Measurements from ENCODE around the gene PRKAG2. TPM values are rescaled to one million over a fixed set of nuclear protein-coding genes. Genes with fewer than 3 reads are reported as not detected.

PRKAG2 gene
- polyA plus RNA-seq, 2 donors = 9.0 to 11.2 TPM

DNA sequence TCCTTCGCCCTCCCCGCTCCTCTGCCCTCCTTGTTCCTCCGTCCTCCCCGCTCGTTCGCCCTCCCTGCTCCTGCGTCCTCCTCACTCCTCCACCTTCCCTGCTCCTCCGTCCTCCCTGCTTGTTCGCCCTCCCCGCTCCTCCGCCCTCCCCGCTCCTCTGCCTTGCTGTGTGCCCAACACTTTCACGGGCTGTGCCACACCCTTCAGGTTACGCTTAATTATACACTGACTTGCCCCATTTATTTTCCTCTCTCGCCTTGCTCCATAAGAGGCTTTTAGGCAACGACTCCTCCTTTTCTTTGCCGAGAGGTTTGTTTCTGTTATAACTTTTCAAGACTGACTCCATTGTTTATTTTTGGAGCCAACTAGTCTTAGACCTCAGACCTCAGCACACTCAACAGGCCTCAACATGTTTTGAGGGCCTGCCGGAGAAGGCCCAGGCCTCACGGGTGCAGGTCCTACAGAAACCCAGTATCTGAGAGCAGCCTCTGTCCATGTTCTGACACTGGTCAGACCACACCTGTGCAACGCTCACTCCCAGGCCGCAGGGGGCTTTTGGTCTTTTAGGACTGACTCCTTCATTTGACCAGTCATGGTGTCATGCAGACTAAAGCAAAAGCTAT is 18.2 kb upstream of the PRKAG2 start:
- WGBS, 2 donors = 51 to 62% methylated on average over 21 of the region's 21 CpGs
- Histone ChIP-seq H3K4me1 (ENCODE audit: control insufficient read depth in 2 of 2, insufficient read depth in 2 of 2, low read length in 1 of 2) (peaks cover 4 to 10% of the 10 kb centered on the region in 2 donors), H3K27me3 (ENCODE audit: control insufficient read depth in 1 of 2, insufficient read depth in 2 of 2, low read length in 2 of 2) (no peaks in the 10 kb centered on the region), H3K9me3 (ENCODE audit: control insufficient read depth in 2 of 2, insufficient read depth in 1 of 2, low read depth in 1 of 2, low read length in 1 of 2) (no peaks in the 10 kb centered on the region), H3K36me3 (ENCODE audit: control insufficient read depth in 2 of 2, insufficient read depth in 2 of 2, low read length in 1 of 2) (no peaks in the 10 kb centered on the region), H3K27ac (ENCODE audit: low read depth in 2 of 2, low read length in 1 of 2) (peak overlapping the region; percentile 6 to 69), H3K4me3 (ENCODE audit: low read depth in 1 of 2, low read length in 2 of 2) (no peak overlapping the region)

- Histone ChIP-seq H3K9me3 (ENCODE audit: control insufficient read depth in 2 of 2, insufficient read depth in 1 of 2, low read depth in 1 of 2, low read length in 1 of 2) (no peaks in the 10 kb centered on the region), H3K27ac (ENCODE audit: low read depth in 2 of 2, low read length in 1 of 2) (peak overlapping the region; percentile 6 to 28), H3K4me3 (ENCODE audit: low read depth in 1 of 2, low read length in 2 of 2) (no peak overlapping the region), H3K4me1 (ENCODE audit: control insufficient read depth in 2 of 2, insufficient read depth in 2 of 2, low read length in 1 of 2) (peaks cover 4 to 10% of the 10 kb centered on the region in 2 donors), H3K36me3 (ENCODE audit: control insufficient read depth in 2 of 2, insufficient read depth in 2 of 2, low read length in 1 of 2) (no peaks in the 10 kb centered on the region), H3K27me3 (ENCODE audit: control insufficient read depth in 1 of 2, insufficient read depth in 2 of 2, low read length in 2 of 2) (no peaks in the 10 kb centered on the region)
- 63 to 73% methylated on average over 38 to 40 of the region's 40 CpGs for WGBS, 2 donors
Measured at GRCh38 chr7:151894111-151895007, 17.4 kb upstream of the PRKAG2 start.

DNA sequence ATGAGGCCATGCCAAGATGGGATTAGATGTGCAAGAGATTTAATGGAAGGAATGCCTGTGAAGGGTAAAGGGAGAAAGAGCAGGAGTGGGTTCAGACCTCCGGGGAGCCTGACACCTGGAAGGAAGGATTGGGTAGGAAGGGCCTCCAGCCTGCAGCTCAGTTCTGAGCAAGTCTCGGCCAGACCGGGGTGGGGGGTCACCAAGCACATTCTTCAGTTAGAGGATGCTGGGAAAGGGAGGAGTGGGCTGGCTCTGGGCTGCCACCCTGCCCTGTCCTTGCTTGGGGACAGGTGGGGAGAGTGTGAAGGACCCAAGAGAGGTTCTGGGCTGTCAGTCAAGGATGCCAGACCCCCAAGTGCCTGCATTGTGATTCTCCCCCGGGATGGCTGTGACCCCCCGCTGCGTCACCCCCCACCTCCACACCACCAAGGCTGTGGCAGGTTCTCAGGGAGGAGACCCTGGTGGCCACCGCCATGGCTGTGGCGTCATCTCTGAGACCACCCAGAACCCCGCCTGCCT is 16.5 kb upstream of the PRKAG2 start:
- no peak overlapping the region for H3K27ac ChIP-seq (ENCODE audit: low read depth in 2 of 2, low read length in 1 of 2)
- H3K4me3 ChIP-seq (ENCODE audit: low read depth in 1 of 2, low read length in 2 of 2) = no peak overlapping the region
- WGBS, 2 donors = 84 to 85% methylated on average over 8 to 9 of the region's 9 CpGs
- peaks cover 4 to 10% of the 10 kb centered on the region in 2 donors for H3K4me1 ChIP-seq (ENCODE audit: control insufficient read depth in 2 of 2, insufficient read depth in 2 of 2, low read length in 1 of 2)
- H3K9me3 ChIP-seq (ENCODE audit: control insufficient read depth in 2 of 2, insufficient read depth in 1 of 2, low read depth in 1 of 2, low read length in 1 of 2) = no peaks in the 10 kb centered on the region
- H3K36me3 ChIP-seq (ENCODE audit: control insufficient read depth in 2 of 2, insufficient read depth in 2 of 2, low read length in 1 of 2) = no peaks in the 10 kb centered on the region
- H3K27me3 ChIP-seq (ENCODE audit: control insufficient read depth in 1 of 2, insufficient read depth in 2 of 2, low read length in 2 of 2) = no peaks in the 10 kb centered on the region

GRCh38 chr7:151891753-151892152 is 14.8 kb upstream of the PRKAG2 start:
- H3K27me3 ChIP-seq (ENCODE audit: control insufficient read depth in 1 of 2, insufficient read depth in 2 of 2, low read length in 2 of 2) = no peaks in the 10 kb centered on the region

DNA sequence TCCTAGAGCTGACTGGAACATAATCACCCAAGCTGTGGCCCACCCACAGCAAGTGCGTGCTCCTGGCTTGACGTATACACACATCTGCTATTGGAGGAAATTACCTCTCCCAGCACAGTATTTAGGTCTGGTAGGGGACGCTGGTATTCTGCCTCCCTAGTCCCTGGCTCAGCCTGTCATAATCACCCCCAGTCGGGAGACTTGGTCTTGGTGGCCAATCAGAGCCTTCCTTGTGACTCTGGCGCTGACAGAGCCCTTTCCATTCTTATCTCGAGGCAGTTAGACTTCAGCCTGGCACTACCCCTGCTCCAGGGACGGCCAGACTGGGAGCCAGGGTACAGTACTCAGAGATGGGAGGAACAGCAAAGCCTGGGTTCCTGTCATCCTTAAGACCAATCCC is 14.3 kb upstream of the PRKAG2 start:
- WGBS, 2 donors = 62 to 71% methylated on average over 7 of the region's 7 CpGs
- Histone ChIP-seq H3K4me3 (ENCODE audit: low read depth in 1 of 2, low read length in 2 of 2) (no peak overlapping the region), H3K9me3 (ENCODE audit: control insufficient read depth in 2 of 2, insufficient read depth in 1 of 2, low read depth in 1 of 2, low read length in 1 of 2) (no peaks in the 10 kb centered on the region), H3K36me3 (ENCODE audit: control insufficient read depth in 2 of 2, insufficient read depth in 2 of 2, low read length in 1 of 2) (no peaks in the 10 kb centered on the region), H3K27ac (ENCODE audit: low read depth in 2 of 2, low read length in 1 of 2) (no peak overlapping the region), H3K4me1 (ENCODE audit: control insufficient read depth in 2 of 2, insufficient read depth in 2 of 2, low read length in 1 of 2) (peaks cover 4 to 7% of the 10 kb centered on the region in 2 donors), H3K27me3 (ENCODE audit: control insufficient read depth in 1 of 2, insufficient read depth in 2 of 2, low read length in 2 of 2) (no peaks in the 10 kb centered on the region)

More at GRCh38 chr7:151891753-151892152, 14.8 kb upstream of the PRKAG2 start:
- Histone ChIP-seq H3K4me1 (ENCODE audit: control insufficient read depth in 2 of 2, insufficient read depth in 2 of 2, low read length in 1 of 2) (peaks cover 4 to 8% of the 10 kb centered on the region in 2 donors), H3K27ac (ENCODE audit: low read depth in 2 of 2, low read length in 1 of 2) (no peak overlapping the region), H3K9me3 (ENCODE audit: control insufficient read depth in 2 of 2, insufficient read depth in 1 of 2, low read depth in 1 of 2, low read length in 1 of 2) (no peaks in the 10 kb centered on the region), H3K36me3 (ENCODE audit: control insufficient read depth in 2 of 2, insufficient read depth in 2 of 2, low read length in 1 of 2) (no peaks in the 10 kb centered on the region), H3K4me3 (ENCODE audit: low read depth in 1 of 2, low read length in 2 of 2) (no peak overlapping the region)
- WGBS, 2 donors = 45 to 57% methylated on average over 9 of the region's 9 CpGs

DNA sequence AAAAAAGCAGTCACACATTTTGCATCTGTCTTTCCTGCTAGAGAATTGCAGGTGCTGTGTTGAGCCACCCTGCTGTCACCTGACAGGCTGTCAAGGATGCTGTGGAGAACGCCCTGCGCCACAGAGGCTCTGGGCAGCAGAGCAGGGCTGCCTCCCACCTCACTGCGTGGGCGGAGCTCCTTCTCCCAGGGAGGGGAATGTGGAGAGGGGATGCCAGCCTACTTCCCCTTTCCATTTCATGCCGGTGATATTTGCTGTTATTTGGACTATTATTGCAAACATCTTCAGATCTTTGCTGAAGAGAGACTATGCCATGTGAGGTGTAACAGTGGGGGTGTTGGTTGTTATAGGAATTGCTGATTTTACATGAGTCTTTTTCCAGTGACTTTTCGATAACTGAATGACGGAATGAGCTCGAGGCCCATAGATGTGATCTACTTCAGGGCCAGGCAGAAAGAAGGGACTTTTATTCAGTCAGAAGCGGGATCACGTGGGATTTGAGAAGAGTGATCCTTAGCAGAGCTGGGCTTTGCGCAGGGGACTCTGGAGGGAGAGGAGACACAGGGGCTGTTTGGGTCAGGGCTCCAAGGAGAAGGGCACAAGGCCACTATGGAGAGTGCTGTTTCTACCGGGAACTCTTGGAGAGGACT is 13.6 kb upstream of the PRKAG2 start:
- no peaks in the 10 kb centered on the region for H3K9me3 ChIP-seq (ENCODE audit: control insufficient read depth in 2 of 2, insufficient read depth in 1 of 2, low read depth in 1 of 2, low read length in 1 of 2)
- peaks cover 0 to 2% of the 10 kb centered on the region in 2 donors for H3K4me1 ChIP-seq (ENCODE audit: control insufficient read depth in 2 of 2, insufficient read depth in 2 of 2, low read length in 1 of 2)
- 76 to 79% methylated on average over 12 of the region's 12 CpGs for WGBS, 2 donors
- no peak overlapping the region for H3K4me3 ChIP-seq (ENCODE audit: low read depth in 1 of 2, low read length in 2 of 2)
- H3K36me3 ChIP-seq (ENCODE audit: control insufficient read depth in 2 of 2, insufficient read depth in 2 of 2, low read length in 1 of 2) = no peaks in the 10 kb centered on the region
- H3K27me3 ChIP-seq (ENCODE audit: control insufficient read depth in 1 of 2, insufficient read depth in 2 of 2, low read length in 2 of 2) = no peaks in the 10 kb centered on the region
- no peak overlapping the region for H3K27ac ChIP-seq (ENCODE audit: low read depth in 2 of 2, low read length in 1 of 2)

GRCh38 chr7:151889406-151890354 is 12.8 kb upstream of the PRKAG2 start:
- Histone ChIP-seq H3K27ac (ENCODE audit: low read depth in 2 of 2, low read length in 1 of 2) (no peak overlapping the region), H3K4me1 (ENCODE audit: control insufficient read depth in 2 of 2, insufficient read depth in 2 of 2, low read length in 1 of 2) (no peaks in the 10 kb centered on the region), H3K4me3 (ENCODE audit: low read depth in 1 of 2, low read length in 2 of 2) (no peak overlapping the region), H3K9me3 (ENCODE audit: control insufficient read depth in 2 of 2, insufficient read depth in 1 of 2, low read depth in 1 of 2, low read length in 1 of 2) (no peaks in the 10 kb centered on the region), H3K27me3 (ENCODE audit: control insufficient read depth in 1 of 2, insufficient read depth in 2 of 2, low read length in 2 of 2) (no peaks in the 10 kb centered on the region), H3K36me3 (ENCODE audit: control insufficient read depth in 2 of 2, insufficient read depth in 2 of 2, low read length in 1 of 2) (no peaks in the 10 kb centered on the region)
- 79 to 82% methylated on average over 21 of the region's 21 CpGs for WGBS, 2 donors

DNA sequence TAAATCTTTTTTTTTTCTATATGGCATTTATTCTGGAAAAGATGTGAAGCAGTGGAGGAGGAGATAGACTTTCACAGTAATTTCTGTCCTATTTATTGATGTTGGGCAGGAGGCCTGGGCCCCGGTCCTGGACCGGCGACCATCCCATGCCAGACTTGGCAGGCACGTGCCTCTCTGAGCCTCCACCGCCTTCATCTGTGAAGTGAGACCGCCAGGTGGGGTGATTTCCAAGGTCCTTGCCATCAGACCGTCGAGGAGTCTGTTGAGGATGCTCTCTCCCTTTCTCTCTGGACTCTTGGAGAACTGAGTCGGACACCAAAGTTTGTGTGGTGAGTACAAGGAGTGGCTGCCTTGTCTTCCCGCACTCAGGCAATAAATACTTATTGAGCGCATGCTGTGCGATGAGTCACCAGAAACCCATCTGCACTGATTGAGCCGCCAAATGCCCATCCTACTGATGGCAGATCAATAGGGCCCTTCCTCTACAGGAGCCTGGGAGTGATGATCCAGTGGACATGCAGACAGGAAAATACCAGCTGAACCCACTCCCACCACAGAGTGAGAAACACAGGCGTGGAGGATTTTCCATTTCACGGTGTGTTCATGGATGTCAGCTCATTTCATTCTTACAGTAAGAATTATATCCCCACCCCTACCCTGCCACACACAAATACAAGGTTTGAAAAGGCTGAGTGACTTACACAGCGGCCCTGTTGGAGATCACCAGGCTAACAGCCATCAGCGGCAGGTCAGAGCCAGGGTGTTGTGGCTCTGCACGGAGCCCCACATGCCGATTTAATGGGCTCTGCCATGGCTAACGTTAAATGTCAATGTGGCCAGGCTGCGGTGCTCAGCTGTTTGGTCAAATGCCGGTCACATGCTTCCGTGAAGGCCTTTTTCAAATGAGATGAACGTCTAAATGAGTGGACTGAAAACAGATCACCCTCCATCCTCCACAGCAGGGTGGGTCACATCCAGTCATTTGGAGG is 11.5 kb upstream of the PRKAG2 start:
- Histone ChIP-seq H3K4me1 (ENCODE audit: control insufficient read depth in 2 of 2, insufficient read depth in 2 of 2, low read length in 1 of 2) (no peaks in the 10 kb centered on the region), H3K9me3 (ENCODE audit: control insufficient read depth in 2 of 2, insufficient read depth in 1 of 2, low read depth in 1 of 2, low read length in 1 of 2) (no peaks in the 10 kb centered on the region), H3K27ac (ENCODE audit: low read depth in 2 of 2, low read length in 1 of 2) (no peak overlapping the region), H3K36me3 (ENCODE audit: control insufficient read depth in 2 of 2, insufficient read depth in 2 of 2, low read length in 1 of 2) (no peaks in the 10 kb centered on the region), H3K27me3 (ENCODE audit: control insufficient read depth in 1 of 2, insufficient read depth in 2 of 2, low read length in 2 of 2) (no peaks in the 10 kb centered on the region), H3K4me3 (ENCODE audit: low read depth in 1 of 2, low read length in 2 of 2) (no peak overlapping the region)
- 82 to 85% methylated on average over 24 of the region's 24 CpGs for WGBS, 2 donors
